T-helper 2 cell treated with Interferon-gamma antibody and Interleukin-4, amounts not matched to agents 5 μg/mL and 100 μg/mL, for 36 hours (primary cell): ENCODE data around the gene PDZD7.

Experiments used
- DNase-seq: peaks from one replicate; pipeline ENCODE4 v3.0.0; 2021; ENCODE audit warnings: low spot score
- H3K27ac Mint-ChIP-seq: one replicate; pipeline ENCODE4 v1.8.0; 2021; ENCODE audit warnings: mild to moderate bottlenecking, mixed read lengths
- H3K27me3 Mint-ChIP-seq: one replicate; pipeline ENCODE4 v1.8.0; 2021; ENCODE audit warnings: low read depth, mixed read lengths
- H3K36me3 Mint-ChIP-seq: one replicate; pipeline ENCODE4 v1.8.0; 2021; ENCODE audit warnings: low read depth, mixed read lengths
- H3K4me1 Mint-ChIP-seq: one replicate; pipeline ENCODE4 v1.8.0; 2021; ENCODE audit warnings: low read depth, mixed read lengths
- H3K4me3 Mint-ChIP-seq: one replicate; pipeline ENCODE4 v1.8.0; 2022; ENCODE audit warnings: mild to moderate bottlenecking, moderate library complexity, mixed read lengths
- H3K9me3 Mint-ChIP-seq: one replicate; pipeline ENCODE4 v1.8.0; 2021; ENCODE audit warnings: mixed read lengths

PDZD7 gene

DNA sequence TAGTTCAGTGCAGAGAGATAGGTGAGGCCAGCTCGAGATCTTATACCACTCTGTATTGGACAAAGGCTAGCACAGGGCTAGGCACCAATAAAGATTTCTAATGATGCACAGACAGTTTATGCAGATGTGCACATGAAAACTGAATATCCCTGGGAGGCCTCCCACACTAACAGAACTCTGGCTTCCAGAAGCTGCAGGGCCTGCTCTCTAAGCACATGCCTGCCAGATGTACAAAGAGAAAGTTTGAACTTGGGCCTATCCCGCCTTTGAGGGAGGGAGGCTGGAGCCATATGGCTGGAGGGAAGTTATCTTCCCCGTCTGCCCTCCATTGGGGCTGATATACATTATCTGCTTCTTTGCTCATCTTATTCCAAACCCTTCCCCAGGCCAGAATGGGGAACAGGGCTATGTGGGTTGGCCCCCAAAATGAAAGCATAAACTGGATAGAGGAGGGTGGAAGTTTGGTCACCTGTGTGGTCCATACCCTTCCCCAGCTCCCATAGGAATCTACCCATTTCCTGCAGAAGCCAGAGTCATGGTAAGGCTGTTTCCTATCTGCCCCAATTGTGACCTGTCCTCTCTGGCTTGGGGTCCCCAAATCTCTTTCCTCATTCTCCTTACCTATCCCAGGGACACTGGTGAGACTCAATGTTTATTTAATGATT lies 34.7 kb upstream of the PDZD7 start:
- Mint-ChIP-seq H3K4me3 (peak overlapping the region; percentile 58), H3K9me3 (no peaks in the 10 kb centered on the region), H3K27ac (no peak overlapping the region), H3K36me3 (peaks cover 3% of the 10 kb centered on the region), H3K4me1 (peaks cover 20% of the 10 kb centered on the region), H3K27me3 (peaks cover 54% of the 10 kb centered on the region)
- no peak for DNase-seq

DNA sequence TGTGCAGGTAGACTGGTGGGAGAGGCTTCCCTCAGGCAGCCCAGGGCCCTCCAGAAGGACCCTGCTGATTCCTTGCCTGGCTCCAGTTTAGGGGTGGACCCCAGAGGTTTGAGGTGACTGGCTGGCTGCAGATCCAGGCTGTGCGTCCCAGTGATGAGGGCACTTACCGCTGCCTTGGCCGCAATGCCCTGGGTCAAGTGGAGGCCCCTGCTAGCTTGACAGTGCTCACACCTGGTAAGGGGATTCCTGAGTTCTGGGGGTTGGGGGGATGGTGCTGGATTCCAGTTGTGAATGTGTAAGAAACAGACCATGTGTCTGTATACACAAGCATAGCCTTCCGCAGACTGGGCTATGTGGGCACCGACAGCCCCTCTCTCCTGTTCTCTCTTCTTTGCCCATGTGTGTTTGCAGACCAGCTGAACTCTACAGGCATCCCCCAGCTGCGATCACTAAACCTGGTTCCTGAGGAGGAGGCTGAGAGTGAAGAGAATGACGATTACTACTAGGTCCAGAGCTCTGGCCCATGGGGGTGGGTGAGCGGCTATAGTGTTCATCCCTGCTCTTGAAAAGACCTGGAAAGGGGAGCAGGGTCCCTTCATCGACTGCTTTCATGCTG lies 33.6 kb upstream of the PDZD7 start:
- no peak overlapping the region for H3K4me3 Mint-ChIP-seq
- H3K27me3 Mint-ChIP-seq, result peaks cover 54% of the 10 kb centered on the region
- no peak for DNase-seq
- peaks cover 8% of the 10 kb centered on the region for H3K36me3 Mint-ChIP-seq
- H3K27ac Mint-ChIP-seq, result no peak overlapping the region
- peaks cover 26% of the 10 kb centered on the region for H3K4me1 Mint-ChIP-seq
- no peaks in the 10 kb centered on the region for H3K9me3 Mint-ChIP-seq

DNA sequence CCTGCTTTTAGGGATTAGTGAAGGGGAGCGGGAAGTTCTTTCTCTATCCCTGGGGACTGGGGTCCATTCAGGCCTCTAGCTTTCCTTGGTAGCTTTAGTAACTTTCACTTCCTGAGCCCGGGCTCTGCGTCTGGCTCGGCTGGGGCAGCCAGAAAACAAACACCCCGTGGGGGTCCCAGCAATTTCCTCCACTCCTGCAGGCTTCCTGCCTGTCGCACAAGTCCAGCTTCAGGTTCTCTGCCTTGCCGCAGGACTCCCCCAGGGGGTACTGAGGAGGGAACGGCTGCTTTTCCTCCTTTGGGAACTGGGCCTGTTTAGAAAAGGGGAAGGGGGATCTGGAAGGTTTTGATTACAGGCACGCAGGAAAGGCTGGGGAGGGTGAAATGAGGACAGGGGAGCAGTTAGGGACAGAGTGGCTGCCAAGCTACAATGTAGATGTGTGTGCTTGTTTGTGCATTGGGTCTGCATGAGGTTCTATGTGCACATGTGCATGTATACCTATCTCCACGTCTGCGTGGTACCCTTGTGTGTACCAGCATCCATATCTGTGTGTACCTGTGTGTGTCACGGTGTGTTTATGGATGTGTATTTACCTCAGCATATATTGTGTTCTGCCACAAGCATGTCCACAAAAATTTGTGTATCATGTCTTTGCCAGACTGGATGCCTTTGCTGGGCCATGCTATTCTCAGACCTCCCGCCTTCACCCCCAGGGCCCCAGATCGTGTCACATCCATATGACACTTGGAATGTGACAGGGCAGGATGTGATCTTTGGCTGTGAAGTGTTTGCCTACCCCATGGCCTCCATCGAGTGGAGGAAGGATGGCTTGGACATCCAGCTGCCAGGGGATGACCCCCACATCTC lies 32.9 kb upstream of the PDZD7 start:
- no peak overlapping the region for H3K27ac Mint-ChIP-seq
- no peak overlapping the region for H3K4me3 Mint-ChIP-seq
- H3K4me1 Mint-ChIP-seq, result peaks cover 30% of the 10 kb centered on the region
- H3K9me3 Mint-ChIP-seq, result no peaks in the 10 kb centered on the region
- H3K36me3 Mint-ChIP-seq, result peaks cover 8% of the 10 kb centered on the region
- peaks cover 54% of the 10 kb centered on the region for H3K27me3 Mint-ChIP-seq
- DNase-seq, result no peak

DNA sequence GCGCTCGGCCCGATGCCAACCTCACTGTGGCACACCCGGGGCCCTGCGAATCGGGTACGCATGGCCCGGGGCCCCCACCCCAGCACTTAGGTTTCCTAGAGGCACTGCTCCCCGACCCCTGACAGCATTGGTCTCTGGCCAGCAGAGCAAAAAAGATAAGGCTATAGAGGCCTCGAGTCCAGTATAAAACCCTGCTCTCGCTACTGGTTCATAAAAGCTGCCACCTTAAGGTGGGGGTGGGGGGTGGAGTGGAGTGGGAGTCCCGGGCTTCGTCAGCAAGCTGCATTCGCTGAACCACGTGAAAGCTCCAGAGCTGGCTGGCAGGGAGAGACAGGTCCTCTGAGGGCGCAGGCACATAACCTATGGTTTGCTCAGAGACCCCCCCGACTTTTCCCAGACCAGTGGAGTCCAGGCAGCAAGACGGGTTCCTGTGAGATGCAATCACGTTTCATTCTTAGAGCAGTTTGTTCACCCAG lies 32.2 kb upstream of the PDZD7 start:
- no peaks in the 10 kb centered on the region for H3K9me3 Mint-ChIP-seq
- H3K4me1 Mint-ChIP-seq, result peaks cover 34% of the 10 kb centered on the region
- no peak for DNase-seq
- H3K27me3 Mint-ChIP-seq, result peaks cover 54% of the 10 kb centered on the region
- H3K4me3 Mint-ChIP-seq, result no peak overlapping the region
- H3K27ac Mint-ChIP-seq, result no peak overlapping the region
- peaks cover 10% of the 10 kb centered on the region for H3K36me3 Mint-ChIP-seq

DNA sequence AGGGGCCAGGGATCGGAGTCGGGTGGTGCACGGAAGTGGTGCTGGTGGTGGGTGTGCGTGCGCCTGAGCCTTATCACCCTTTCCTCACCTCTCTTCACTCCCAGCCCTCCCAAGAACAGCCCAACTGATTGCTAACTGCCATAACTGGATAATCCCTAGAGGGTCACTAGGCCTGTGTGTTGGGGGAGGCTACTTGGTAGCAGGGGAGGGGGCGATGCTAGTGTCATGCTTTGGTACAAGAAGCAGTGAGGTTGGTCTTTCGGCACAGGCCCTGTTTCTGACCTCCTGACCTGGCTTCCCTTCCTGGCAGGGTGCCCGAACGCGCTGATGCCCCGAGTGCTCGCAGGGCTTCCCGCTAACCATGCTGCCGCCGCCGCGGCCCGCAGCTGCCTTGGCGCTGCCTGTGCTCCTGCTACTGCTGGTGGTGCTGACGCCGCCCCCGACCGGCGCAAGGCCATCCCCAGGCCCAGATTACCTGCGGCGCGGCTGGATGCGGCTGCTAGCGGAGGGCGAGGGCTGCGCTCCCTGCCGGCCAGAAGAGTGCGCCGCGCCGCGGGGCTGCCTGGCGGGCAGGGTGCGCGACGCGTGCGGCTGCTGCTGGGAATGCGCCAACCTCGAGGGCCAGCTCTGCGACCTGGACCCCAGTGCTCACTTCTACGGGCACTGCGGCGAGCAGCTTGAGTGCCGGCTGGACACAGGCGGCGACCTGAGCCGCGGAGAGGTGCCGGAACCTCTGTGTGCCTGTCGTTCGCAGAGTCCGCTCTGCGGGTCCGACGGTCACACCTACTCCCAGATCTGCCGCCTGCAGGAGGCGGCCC lies 31.5 kb upstream of the PDZD7 start:
- Mint-ChIP-seq H3K36me3 (peaks cover 10% of the 10 kb centered on the region), H3K4me3 (peak overlapping the region; percentile 63), H3K27me3 (peaks cover 49% of the 10 kb centered on the region), H3K27ac (no peak overlapping the region), H3K9me3 (no peaks in the 10 kb centered on the region), H3K4me1 (peaks cover 35% of the 10 kb centered on the region)
- DNase-seq, result peak; percentile 52

DNA sequence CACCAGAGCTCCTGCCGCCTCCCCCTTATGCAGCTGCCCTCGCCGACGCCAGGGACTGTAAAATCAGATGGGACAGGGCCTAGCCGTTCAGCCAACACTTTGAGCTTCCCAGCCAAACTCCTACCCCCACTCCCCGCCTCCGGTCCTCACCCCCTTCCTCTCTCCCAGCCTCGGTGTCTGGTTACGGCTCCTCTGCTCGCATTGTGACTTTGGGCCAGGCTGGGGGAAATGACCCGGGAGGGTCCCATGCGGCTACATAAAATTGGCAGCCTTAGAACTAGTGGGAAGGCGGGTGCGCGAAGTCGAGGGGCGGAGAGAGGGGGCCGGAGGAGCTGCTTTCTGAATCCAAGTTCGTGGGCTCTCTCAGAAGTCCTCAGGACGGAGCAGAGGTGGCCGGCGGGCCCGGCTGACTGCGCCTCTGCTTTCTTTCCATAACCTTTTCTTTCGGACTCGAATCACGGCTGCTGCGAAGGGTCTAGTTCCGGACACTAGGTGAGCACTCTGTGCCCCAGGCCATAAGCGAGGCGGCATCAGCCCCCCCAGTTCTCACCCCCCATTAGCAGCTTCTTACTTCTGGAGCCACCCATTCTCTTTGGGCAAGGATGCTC lies 30.8 kb upstream of the PDZD7 start, which contains the start of gene KAZALD1:
Gene KAZALD1, plus strand, starts transcription at position 366 of the 608 bp plus-strand sequence. CDS start 604 bp downstream, outside the sequence.
- peaks cover 12% of the 10 kb centered on the region for H3K36me3 Mint-ChIP-seq
- peak within 1 kb of the TSS; percentile 97 for H3K4me3 Mint-ChIP-seq
- H3K9me3 Mint-ChIP-seq, result no peaks in the 10 kb centered on the region
- peak within 1 kb of the TSS; percentile 89 for H3K27ac Mint-ChIP-seq
- no peak for DNase-seq
- peaks cover 38% of the 10 kb centered on the region for H3K4me1 Mint-ChIP-seq
- peaks cover 44% of the 10 kb centered on the region for H3K27me3 Mint-ChIP-seq

DNA sequence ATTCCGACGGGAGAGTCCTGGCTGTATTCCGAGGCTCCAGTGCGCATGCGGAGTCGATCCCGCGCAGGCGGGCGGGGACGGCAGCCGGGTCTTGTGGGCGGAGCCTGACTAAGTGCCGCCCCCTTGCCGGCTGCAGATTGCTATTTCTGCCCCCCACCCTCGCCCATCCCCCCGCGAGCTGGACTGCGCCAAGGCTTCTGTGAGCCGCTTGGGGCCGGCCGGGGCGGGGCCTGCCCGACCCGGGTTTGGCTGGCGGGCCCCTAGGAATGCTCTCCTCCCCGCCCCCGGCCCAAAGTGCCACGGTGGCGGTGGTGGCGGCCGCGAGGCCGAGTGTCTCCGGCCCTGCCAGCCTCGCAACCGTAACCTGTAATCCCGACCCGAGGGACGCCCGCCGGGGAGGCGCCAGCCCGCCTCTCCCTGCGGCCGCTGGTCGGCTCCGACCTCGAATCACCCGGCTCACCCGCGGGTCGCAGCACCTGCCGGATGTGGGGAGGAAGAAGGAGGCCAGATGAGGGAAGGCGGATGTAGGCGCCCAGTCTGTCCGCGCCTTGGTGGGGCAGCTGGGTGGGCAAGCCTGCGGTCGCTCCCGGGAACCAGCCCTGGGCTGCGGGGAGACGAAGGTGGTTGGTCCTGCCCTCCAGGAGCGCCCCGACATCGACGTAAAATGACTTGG lies 30.2 kb upstream of the PDZD7 start:
- DNase-seq, result peak; percentile 90
- Mint-ChIP-seq H3K36me3 (peaks cover 17% of the 10 kb centered on the region), H3K27me3 (peaks cover 37% of the 10 kb centered on the region), H3K4me3 (peak overlapping the region; percentile 97), H3K9me3 (no peaks in the 10 kb centered on the region), H3K4me1 (peaks cover 39% of the 10 kb centered on the region), H3K27ac (peak overlapping the region; percentile 89)

DNA sequence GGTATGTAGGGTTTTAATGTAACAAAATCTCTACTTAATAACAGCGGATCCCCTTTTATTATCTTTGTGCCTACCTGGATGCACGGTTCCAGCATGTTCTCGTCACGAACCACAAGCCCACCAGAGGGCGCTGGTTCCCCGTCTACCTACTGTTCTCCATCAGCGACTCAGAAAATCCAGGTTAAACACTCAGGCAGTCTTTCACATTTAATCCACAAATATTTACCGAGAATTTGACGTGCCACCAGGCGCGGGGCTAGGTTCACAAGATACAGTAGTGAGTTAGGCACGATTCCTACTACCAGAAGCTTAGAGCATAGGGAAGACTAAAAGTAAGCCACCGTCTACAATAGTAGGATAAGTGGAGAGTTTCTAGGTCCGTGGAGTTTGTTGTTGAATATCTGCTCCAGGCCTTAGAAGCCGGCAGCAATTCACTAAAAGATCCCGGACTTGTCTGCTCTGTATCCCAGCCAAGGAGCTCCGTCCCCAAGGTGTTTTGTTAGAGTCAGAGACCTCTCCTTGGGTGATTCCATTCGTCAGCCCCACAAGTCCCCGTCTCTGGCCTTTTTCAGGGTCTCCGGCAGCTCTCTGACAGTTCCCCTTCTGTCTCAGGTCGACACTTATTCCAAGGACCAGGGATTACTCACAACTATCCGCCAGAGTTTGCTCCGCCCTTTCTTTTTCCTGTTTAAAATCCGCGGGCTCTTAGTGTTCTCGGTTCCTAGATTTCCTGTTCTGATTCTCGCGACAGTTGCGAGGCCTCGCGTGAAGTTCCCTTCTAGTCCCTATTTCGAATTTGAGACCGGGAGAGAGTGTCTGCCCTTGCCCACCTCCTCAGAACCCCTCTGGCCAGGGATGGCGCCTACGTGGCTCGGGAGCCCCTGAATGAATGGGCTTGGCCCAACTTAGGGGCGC lies 29.4 kb upstream of the PDZD7 start:
- Mint-ChIP-seq H3K4me1 (peaks cover 38% of the 10 kb centered on the region), H3K27me3 (peaks cover 29% of the 10 kb centered on the region), H3K27ac (peak overlapping the region; percentile 89), H3K9me3 (no peaks in the 10 kb centered on the region), H3K36me3 (peaks cover 17% of the 10 kb centered on the region), H3K4me3 (peak overlapping the region; percentile 97)
- DNase-seq, result peak; percentile 77

DNA sequence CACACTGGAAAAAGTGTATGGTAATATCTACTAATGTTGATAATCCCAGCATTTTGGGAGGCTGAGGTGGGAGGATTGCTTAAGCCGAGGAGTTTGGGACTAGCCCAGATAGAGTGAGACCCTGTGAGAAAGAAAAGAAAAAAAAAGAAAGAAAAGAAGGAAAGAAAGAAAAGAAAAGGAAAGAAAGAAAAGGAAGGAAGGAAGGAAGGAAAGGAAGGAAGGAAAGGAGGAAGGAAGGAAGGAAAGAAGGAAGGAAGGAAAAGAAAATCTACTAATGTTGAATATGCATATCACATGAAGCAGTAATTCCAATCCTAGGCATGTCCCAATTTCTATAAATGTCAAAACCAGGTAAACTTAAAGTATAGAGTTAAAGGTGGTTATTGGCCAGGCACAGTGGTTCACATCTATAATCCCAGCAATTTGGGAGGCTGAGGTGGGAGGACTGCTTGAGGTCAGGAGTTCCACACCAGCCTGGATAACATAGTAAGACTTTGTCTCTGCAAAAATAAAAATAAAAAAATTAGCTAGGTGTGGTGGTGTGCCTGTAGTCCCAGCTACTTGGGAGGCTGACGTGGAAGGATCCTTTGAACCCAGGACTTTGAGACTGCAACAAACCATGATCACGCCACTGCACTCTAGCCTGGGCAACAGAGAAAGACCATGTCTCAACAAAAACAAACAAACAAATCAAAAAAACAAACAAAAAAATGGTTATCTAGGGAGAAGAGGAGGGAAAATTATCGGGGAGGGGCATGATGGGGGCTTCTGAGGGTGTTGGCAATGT lies 25.6 kb upstream of the PDZD7 start:
- peak overlapping the region; percentile 20 for H3K27ac Mint-ChIP-seq
- peaks cover under 1% of the 10 kb centered on the region for H3K27me3 Mint-ChIP-seq
- H3K4me3 Mint-ChIP-seq, result no peak overlapping the region
- no peak for DNase-seq
- no peaks in the 10 kb centered on the region for H3K9me3 Mint-ChIP-seq
- peaks cover 19% of the 10 kb centered on the region for H3K36me3 Mint-ChIP-seq
- peaks cover 36% of the 10 kb centered on the region for H3K4me1 Mint-ChIP-seq

DNA sequence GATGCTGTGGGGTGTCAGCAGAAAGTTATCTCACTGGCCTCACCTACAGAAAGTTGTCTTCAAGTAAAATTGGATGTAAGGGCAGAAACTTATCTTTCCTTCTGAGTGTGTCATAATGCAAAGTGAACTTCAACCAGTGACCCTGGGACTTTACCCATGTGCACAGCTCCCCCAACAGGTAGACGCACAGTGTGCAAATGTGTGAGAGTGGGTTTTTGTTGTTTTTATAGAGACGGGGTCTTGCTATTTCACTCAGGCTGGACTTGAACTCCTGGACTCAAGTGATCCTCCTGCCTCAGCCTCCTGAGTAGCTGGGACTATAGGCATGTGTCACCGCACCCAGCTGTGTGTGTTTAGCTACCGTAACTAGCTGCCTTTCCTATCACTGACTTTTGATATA lies 24.5 kb upstream of the PDZD7 start:
- peaks cover 16% of the 10 kb centered on the region for H3K36me3 Mint-ChIP-seq

DNA sequence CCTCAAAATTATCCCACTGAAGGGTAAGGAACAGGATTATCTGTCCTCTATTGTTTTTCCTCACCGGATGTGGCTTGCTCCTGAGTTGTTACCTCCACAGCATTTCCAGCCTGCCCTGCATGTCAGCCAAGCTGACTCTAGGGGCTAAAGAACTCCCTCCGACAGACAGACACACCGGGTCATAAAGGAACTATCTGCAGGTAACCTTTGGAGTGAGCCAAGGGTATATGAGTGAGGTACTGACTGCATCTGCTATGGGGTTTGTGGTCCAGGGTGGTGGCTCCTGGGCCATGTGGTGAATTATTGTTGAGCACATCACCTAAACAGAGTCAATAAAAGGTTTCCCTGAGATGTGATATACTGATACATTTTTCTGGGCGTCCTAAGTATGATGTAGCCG lies 23.9 kb upstream of the PDZD7 start:
- H3K4me3 Mint-ChIP-seq, result no peak overlapping the region
- H3K27me3 Mint-ChIP-seq, result peaks cover 9% of the 10 kb centered on the region
- H3K4me1 Mint-ChIP-seq, result peaks cover 35% of the 10 kb centered on the region
- H3K27ac Mint-ChIP-seq, result no peak overlapping the region
- DNase-seq, result no peak
- H3K36me3 Mint-ChIP-seq, result peaks cover 13% of the 10 kb centered on the region
- H3K9me3 Mint-ChIP-seq, result no peaks in the 10 kb centered on the region

More for the DNA sequence above, 24.5 kb upstream of the PDZD7 start:
- peaks cover 5% of the 10 kb centered on the region for H3K27me3 Mint-ChIP-seq
- H3K4me3 Mint-ChIP-seq, result no peak overlapping the region
- H3K9me3 Mint-ChIP-seq, result no peaks in the 10 kb centered on the region
- H3K4me1 Mint-ChIP-seq, result peaks cover 38% of the 10 kb centered on the region
- no peak for DNase-seq
- H3K27ac Mint-ChIP-seq, result no peak overlapping the region
